ENCODE measurements around the gene POMGNT2.

POMGNT2 gene

GRCh38 chr3:43102773-43103480, 3.0 kb downstream of the POMGNT2 start:
- peak; percentile 30 for DNase-seq (ENCODE audit: low spot score)

GRCh38 chr3:43098761-43099160, 7.1 kb downstream of the POMGNT2 start:
- no peak for DNase-seq (ENCODE audit: low spot score)

GRCh38 chr3:43097400-43098080, 8.3 kb downstream of the POMGNT2 start:
- DNase-seq (ENCODE audit: low spot score) = no peak

- no peak for DNase-seq (ENCODE audit: low spot score)
These were observed 9.1 kb downstream of the POMGNT2 start for GRCh38 chr3:43096761-43097160.

GRCh38 chr3:43095370-43095769, 10.5 kb downstream of the POMGNT2 start:
- DNase-seq (ENCODE audit: low spot score) = no peak

- no peak for DNase-seq (ENCODE audit: low spot score)
These were observed 11.0 kb downstream of the POMGNT2 start for GRCh38 chr3:43094851-43095250.

- no peak for DNase-seq (ENCODE audit: low spot score)
These were observed 11.5 kb downstream of the POMGNT2 start for GRCh38 chr3:43094381-43094780.

GRCh38 chr3:43093974-43094373, 11.9 kb downstream of the POMGNT2 start:
- no peak for DNase-seq (ENCODE audit: low spot score)

GRCh38 chr3:43093006-43093405, 12.9 kb downstream of the POMGNT2 start:
- no peak for DNase-seq (ENCODE audit: low spot score)

GRCh38 chr3:43091481-43091880, 14.4 kb downstream of the POMGNT2 start:
- DNase-seq (ENCODE audit: low spot score) = no peak

GRCh38 chr3:43090238-43090637, 15.6 kb downstream of the POMGNT2 start:
- no peak for DNase-seq (ENCODE audit: low spot score)

GRCh38 chr3:43089081-43089480, 16.8 kb downstream of the POMGNT2 start:
- no peak for DNase-seq (ENCODE audit: low spot score)

- DNase-seq (ENCODE audit: low spot score) = no peak
These were observed 18.6 kb downstream of the POMGNT2 start for GRCh38 chr3:43087249-43087776.

- no peak for DNase-seq (ENCODE audit: low spot score)
These were observed 19.3 kb downstream of the POMGNT2 start for GRCh38 chr3:43086460-43087165.

- DNase-seq (ENCODE audit: low spot score) = no peak
These were observed 23.4 kb downstream of the POMGNT2 start for GRCh38 chr3:43082457-43082856.

- DNase-seq (ENCODE audit: low spot score) = no peak
These were observed 24.1 kb downstream of the POMGNT2 start for GRCh38 chr3:43081796-43082195.

- DNase-seq (ENCODE audit: low spot score) = no peak
These were observed 24.9 kb downstream of the POMGNT2 start for GRCh38 chr3:43080726-43081568.

GRCh38 chr3:43079536-43080332, 26.1 kb downstream of the POMGNT2 start:
- DNase-seq (ENCODE audit: low spot score) = no peak

GRCh38 chr3:43077707-43078106, 28.2 kb downstream of the POMGNT2 start:
- no peak for DNase-seq (ENCODE audit: low spot score)

GRCh38 chr3:43077261-43077660, 28.6 kb downstream of the POMGNT2 start:
- DNase-seq (ENCODE audit: low spot score) = no peak

GRCh38 chr3:43076857-43077256, 29.0 kb downstream of the POMGNT2 start:
- no peak for DNase-seq (ENCODE audit: low spot score)

Data from hematopoietic multipotent progenitor cell treated with erythropoietin and hydrocortisone succinate and interleukin-3 and kit ligand, for 15 days (in vitro differentiated cells).